ENCODE results near the gene SPATA21.

Gene SPATA21

DNA sequence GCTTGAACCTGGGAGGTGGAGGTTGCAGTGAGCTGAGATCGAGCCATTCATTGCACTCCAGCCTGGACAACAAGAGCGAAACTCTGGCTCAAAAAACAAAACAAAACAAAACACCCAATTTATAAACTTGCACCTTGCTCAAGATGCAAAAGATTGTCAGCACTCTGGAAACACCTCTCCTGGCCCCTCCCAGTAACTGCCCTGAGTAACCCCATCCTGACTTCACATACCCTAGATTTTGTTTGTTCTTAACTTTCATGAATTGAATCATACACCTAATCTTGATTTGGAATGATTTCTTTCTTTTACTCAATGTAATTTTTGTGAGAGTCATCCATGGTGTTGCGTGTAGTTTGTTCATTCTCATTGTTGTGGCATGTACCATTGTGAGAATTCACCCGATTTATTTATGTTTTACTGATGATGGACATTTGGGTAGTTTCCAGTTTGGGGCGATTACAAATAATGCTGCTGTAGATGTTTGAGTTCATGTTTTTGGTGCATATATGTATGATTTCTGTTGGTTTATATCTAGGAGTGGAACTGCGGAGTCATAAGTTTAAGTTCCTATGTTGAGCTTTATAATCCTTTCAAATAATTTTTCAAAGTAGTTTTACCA lies 13.7 kb upstream of the SPATA21 start:
- no peak for DNase-seq

DNA sequence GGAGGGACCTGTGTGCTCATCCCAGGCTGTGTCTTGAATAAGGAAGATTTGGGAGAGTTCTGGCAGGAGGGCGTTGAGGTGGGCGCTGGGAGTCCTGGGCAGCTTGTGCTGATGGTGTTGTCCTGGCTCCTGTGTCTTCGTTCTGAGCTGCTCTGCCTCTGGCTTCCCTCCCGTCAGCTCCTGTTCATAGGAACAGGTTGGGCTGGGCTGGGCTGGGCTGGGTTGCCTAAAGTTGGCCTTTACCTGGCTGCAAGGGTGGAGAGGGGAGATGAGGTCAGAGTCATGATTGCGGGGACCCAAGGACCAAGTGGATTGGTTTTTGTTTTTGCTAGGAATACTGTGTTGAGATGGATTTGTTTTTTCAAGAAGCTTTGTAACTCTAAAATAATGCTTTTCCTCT lies 12.4 kb upstream of the SPATA21 start:
- DNase-seq = no peak

DNA sequence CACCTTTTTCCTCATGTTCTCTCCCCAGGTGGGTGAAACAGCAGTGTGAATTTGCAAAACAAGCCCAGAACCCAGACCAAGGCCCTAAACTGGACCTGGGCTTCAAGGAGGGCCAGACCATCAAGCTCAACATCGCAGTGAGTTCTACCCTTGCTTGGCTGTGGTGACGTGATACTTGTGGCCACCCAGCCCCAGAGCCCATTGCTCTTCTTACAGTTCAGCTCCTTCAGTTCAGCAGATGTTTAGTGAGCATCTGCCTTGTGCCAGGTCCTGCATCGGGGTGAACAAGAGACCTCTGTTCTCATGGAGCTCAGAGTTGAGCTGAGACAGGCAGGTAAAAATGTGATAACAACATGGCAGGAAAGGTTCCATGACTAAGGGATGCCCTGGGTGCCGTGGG lies 11.8 kb upstream of the SPATA21 start:
- no peak for DNase-seq

GRCh38 chr1:16447641-16448040 lies 10.4 kb upstream of the SPATA21 start:
- DNase-seq = no peak

DNA sequence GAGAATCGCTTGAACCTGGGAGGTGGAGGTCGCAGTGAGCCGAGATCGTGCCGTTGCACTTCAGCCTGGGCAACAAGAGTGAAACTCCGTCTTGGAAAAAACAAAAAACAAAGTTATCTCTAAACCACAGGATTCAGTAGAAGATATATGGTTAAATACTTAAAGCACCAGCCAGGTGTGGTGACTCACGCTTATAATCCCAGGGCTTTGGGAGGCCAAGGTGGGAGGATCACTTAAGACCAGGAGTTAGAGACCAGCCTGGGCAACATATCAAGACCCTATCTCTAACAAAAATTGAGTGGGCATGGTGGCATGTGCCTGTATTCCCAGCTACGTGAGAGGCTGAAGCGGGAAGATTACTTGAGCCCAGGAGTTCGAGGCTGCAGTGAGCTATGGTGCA lies 8.9 kb upstream of the SPATA21 start:
- no peak for DNase-seq

GRCh38 chr1:16445052-16445451 lies 7.8 kb upstream of the SPATA21 start:
- DNase-seq = no peak

GRCh38 chr1:16443975-16444770 lies 6.9 kb upstream of the SPATA21 start:
- DNase-seq = no peak

DNA sequence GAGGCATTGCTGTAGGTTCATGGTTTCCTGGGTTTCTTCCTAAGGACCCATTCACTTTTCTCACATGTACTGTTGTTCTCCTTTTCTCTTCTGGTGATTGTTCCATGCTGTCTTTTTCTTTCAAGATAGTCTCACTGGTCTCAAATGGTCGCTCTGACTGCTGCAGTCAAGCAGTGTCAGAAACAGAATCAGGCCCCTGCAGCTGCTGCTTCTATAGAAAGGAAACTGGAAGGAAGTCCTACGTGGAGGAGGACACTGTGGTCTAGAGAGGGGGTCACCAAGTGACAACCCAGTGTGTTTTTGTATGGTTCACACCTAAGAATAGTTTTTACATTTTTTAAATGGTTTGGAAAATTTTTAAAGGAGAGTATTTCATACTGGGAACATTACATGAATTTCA lies 5.7 kb upstream of the SPATA21 start:
- DNase-seq = no peak

DNA sequence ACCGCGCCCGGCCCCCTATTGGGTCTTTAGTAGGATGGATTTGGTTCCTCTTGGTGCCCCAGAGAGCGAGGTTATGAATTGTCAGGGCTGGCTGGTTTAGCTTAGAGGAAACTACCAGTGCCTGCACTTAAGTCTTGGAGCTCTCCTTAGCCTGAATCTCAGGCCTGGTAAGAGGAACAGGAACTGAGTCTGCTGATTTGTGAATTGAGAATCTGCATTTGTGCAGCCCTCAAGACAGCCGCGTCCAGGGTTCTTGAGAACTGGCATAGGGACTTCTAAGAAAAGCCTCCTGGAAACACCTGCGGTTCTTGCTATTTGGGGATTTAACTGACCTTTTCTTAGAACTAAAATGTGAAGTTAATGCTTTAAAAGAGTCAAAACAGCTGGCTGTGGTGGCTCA lies 5.0 kb upstream of the SPATA21 start:
- DNase-seq = no peak

GRCh38 chr1:16441282-16441665 lies 4.0 kb upstream of the SPATA21 start:
- peak; percentile 55 for DNase-seq

DNA sequence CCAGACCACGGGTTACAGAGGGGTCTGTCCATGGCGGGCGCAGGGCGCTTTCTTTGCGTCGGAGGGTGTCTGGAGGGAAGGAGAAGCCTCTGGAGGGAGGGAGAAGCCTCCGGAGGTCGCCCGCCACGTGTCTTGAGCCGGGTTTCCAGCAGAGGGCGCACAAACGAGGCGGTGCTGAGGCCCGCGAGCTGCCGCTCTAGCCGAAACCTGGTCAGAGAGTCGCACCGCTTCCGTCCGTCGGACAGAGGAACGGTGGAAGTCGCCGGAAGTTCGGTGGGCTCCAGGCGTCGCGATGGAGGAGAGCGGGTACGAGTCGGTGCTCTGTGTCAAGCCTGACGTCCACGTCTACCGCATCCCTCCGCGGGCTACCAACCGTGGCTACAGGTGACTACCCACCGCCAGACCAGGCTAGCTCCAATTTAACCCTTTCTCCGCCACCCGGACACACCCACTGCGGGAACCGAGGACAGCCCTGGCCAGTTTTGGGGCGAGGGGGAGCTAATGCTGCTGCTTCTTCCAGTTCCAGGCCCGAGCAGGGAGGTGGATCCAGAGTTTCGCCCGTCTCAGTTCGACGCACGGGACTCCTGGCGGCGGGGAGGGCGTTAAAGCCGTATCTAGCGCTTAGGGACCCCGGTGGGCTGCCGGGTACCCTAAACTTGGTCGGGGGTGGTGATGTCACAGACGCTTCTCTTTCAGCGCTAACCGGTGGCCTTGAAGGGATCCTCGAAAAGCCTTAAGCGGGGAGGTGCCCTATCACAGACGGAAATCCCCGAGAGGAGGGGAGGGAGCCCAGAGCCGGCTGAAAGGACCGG lies 3.5 kb upstream of the SPATA21 start, which contains the start of gene NECAP2:
Gene NECAP2, plus strand, starts transcription at position 255 of the 812 bp plus-strand sequence. Its CDS starts 38 bp downstream, at position 293.
- peak; percentile 96 for DNase-seq

DNA sequence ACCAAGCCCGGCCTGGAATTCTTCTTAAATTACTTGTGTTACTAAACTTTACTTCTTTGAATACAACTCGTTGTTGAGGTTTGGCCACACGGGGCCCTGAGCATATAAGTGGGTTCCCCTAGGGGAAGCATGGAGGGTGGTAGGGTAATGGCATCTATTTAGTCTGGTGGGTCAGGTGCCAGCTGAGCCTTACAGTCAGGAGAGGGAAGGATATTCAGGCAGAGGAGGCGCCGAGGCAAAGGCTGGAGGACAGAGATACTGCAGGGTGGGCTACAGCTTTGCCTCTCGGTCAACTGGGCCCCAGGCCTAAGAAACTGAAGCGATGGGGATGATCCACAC lies 2.9 kb upstream of the SPATA21 start:
- peak; percentile 61 for DNase-seq

GRCh38 chr1:16438924-16439323 lies 1.7 kb upstream of the SPATA21 start:
- no peak for DNase-seq

DNA sequence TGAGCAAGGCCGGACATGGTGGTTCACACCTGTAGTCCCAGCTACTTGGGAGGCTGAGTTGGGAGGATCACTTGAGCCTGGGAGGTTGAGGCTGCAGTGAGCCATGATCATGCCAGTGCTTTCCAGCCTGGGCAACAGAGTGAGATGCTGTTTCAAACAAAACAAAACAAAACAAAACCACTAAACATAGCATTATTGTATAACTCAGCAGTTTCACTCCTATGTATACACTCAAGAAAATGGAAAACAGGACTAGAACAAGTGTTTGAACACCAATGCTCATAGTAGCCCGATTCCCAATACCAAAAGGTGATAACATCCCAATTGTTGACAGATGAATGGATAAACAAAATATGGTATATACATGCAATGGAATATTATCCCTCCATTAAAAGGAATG lies 1.3 kb upstream of the SPATA21 start:
- no peak for DNase-seq

GRCh38 chr1:16434501-16434900 lies 2.7 kb downstream of the SPATA21 start:
- no peak for DNase-seq

DNA sequence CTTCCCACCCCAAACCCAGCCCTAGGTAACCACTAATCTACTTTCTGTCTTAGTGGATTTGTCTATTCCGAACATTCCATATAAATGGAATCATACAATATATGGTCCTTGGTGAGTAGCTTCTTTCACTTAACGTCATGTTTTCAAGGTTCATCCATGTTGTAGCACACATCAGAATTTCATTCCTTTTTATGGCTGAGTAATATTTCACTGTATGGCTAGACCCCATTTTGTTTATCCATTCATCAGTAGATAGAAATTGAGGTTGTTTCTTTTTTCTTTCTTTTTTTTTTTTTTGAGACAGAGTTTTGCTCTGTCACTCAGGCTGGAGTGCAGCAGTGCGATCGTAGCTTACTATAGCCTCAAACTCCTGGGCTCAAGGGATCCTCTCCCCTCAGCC lies 3.2 kb downstream of the SPATA21 start:
- DNase-seq = no peak

DNA sequence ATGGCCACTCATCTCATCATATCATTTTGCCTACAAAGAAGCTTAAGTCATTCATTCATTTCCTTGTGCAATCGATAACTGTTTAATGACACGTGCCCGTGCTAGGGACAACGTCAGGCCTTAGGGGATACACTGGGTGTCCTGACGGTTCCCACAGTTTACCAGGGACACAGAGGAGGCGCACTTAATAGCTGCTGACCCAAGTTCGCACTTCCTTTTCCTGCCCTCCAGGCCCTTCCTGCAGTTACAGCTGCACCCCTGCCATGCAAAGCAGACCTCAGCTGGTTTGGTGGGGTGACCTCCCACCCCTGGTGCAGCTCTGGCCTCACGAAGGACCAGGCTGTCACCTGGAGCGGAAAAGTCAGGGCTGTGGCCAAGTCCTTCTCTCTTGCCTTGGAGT lies 4.2 kb downstream of the SPATA21 start:
- no peak for DNase-seq

DNA sequence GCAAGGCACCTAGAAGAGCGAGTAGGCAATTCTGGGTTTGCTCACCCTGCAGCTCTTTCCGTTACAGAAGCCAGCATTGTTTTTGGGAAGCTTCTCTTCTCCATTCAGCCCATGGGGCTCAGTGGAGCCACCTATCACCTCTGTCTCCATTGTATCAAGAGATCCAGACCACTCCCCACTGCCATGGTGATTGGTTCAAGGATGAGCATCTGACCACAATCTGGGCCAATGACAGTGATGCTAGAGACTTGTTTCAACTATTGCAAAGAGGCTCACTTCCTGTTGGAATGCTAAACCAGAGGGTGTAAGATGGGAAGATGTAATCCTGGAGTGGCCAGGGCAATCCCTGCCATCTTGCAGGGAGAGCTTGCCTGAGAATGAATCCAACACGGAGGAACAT lies 6.6 kb downstream of the SPATA21 start:
- DNase-seq = peak; percentile 51

GRCh38 chr1:16425125-16426025 lies 11.8 kb downstream of the SPATA21 start:
- DNase-seq = no peak

DNA sequence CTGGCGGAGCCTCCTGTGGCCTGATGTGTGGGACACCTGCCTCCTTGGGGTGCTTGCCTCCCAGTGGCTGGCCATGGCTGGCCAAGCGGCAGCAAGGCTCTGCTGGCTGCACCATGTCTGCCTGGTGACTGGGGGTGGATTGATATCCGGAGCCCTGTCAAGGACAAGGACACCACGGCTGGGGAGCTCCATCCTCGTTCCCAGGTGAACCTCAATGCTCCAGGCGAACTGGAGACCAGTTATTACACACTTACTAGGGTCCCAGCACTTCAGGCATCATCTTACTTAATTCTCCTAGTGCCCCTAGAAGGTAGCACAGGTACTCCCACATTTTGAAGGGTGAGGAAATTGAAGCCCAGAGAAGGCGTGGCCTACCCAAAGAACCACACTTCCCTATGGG lies 15.2 kb downstream of the SPATA21 start:
- DNase-seq = no peak

- no peak for DNase-seq
Observed at GRCh38 chr1:16421201-16421600, 16.0 kb downstream of the SPATA21 start.

GRCh38 chr1:16420424-16421118 lies 16.7 kb downstream of the SPATA21 start:
- DNase-seq = no peak

Measured in OCI-M1 (cell line).